Stimulated activated CD8-positive, alpha-beta memory T cell treated with anti-CD3 and anti-CD28 coated beads, Interleukin-7, amount 100 ng/mL, for 24 hours (primary cell): ENCODE results near the gene TUBA4B.
A peak's percentile ranks its signal among the peaks of the same experiment; 100 is the strongest.
"Not testable (repeated sequence)": the region's sequence is repeated elsewhere in the genome, so short reads cannot be mapped to it uniquely, and the experiment has no call there.

Experiments used
- DNase-seq: peaks from one replicate; pipeline ENCODE4 v3.0.0-alpha.2; 2020; ENCODE audit warnings: low read depth

Gene TUBA4B

GRCh38 chr2:219277703-219278654 lies 24.9 kb downstream of the TUBA4B start:
- DNase-seq: peak; percentile 52

GRCh38 chr2:219278655-219279150 lies 25.7 kb downstream of the TUBA4B start:
- no peak for DNase-seq

- peak; percentile 98 for DNase-seq
Observed at GRCh38 chr2:219279151-219279915, 26.3 kb downstream of the TUBA4B start, which contains the start of gene DNAJB2. Gene DNAJB2, plus strand, starts transcription at chr2:219279366. Its CDS starts 468 bp downstream, at chr2:219279834.

GRCh38 chr2:219279916-219280516 lies 27.0 kb downstream of the TUBA4B start:
- DNase-seq: no peak

- no peak for DNase-seq
Observed at GRCh38 chr2:219280651-219281050, 27.6 kb downstream of the TUBA4B start.

- no peak for DNase-seq
Observed at GRCh38 chr2:219281588-219281987, 28.5 kb downstream of the TUBA4B start.

GRCh38 chr2:219282375-219282774 lies 29.3 kb downstream of the TUBA4B start:
- no peak for DNase-seq

GRCh38 chr2:219282943-219283581 lies 30.0 kb downstream of the TUBA4B start:
- DNase-seq: no peak

GRCh38 chr2:219284501-219285372 lies 31.7 kb downstream of the TUBA4B start:
- DNase-seq: no peak

- DNase-seq: no peak
Observed at GRCh38 chr2:219285373-219285735, 32.3 kb downstream of the TUBA4B start.

GRCh38 chr2:219285894-219286425 lies 32.9 kb downstream of the TUBA4B start:
- no peak for DNase-seq

- no peak for DNase-seq
Observed at GRCh38 chr2:219286436-219287115, 33.5 kb downstream of the TUBA4B start.

- not testable (repeated sequence) for DNase-seq
Observed at GRCh38 chr2:219287116-219287440, 34.0 kb downstream of the TUBA4B start.

GRCh38 chr2:219287580-219288265 lies 34.7 kb downstream of the TUBA4B start:
- no peak for DNase-seq

GRCh38 chr2:219289195-219289536 lies 36.1 kb downstream of the TUBA4B start:
- no peak for DNase-seq

- DNase-seq: no peak
Observed at GRCh38 chr2:219289537-219290361, 36.7 kb downstream of the TUBA4B start.

GRCh38 chr2:219290381-219291171 lies 37.5 kb downstream of the TUBA4B start:
- DNase-seq: no peak

- DNase-seq: no peak
Observed at GRCh38 chr2:219291394-219291793, 38.4 kb downstream of the TUBA4B start.
